OCI-LY3 (cell line): ENCODE measurements around the gene TEX22.

ENCODE experiments used
- EZH2phosphoT487 ChIP-seq: fragments of 200-600 bp; shearing (Covaris generic); IDR thresholded peaks from 2 replicates; pipeline ENCODE4 v1.6.1; 2018; ENCODE audit warnings: antibody characterized with exemption, mixed run types, low read depth
- TF ChIP-seq, protein P1 (sequence below): fragments of 200-600, 300-600 bp; sonication (generic); IDR thresholded peaks from 2 replicates; pipeline ENCODE4 v1.5.1; 2014; ENCODE audit warnings: antibody characterized with exemption, low read length, low read depth

DNA sequence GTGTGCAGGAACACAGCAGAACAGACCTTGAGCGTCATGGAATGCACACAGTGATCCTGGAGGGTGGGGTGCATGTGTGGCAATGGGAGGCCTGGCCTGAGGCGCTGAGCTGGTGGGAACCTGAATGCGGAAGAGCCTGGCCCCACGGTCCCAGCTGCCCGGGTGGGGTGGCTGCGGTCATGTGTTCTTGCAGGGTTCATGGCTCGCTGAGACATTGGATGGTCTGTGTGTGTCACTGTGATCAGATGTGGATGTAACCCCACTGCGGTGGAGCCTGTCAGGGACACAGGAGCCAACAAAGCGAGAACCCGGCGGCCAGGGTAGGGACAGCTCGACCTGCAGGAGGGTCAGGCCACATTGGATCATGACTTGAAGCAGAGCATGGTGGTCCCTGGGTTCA, 44.5 kb downstream of the TEX22 start:
- TF ChIP-seq, protein P1, sequence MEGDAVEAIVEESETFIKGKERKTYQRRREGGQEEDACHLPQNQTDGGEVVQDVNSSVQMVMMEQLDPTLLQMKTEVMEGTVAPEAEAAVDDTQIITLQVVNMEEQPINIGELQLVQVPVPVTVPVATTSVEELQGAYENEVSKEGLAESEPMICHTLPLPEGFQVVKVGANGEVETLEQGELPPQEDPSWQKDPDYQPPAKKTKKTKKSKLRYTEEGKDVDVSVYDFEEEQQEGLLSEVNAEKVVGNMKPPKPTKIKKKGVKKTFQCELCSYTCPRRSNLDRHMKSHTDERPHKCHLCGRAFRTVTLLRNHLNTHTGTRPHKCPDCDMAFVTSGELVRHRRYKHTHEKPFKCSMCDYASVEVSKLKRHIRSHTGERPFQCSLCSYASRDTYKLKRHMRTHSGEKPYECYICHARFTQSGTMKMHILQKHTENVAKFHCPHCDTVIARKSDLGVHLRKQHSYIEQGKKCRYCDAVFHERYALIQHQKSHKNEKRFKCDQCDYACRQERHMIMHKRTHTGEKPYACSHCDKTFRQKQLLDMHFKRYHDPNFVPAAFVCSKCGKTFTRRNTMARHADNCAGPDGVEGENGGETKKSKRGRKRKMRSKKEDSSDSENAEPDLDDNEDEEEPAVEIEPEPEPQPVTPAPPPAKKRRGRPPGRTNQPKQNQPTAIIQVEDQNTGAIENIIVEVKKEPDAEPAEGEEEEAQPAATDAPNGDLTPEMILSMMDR: no peak
- TF ChIP-seq EZH2phosphoT487: no peak
